Ovary (tissue), 3 donors: Measurements from ENCODE around the gene IL6.

Source experiments
- CTCF ChIP-seq, 3 donors: fragments of 450-650 bp in 2 of 3; fragments of 200-600 bp in 1 of 3; IDR thresholded peaks; one replicate each; pipeline versions ENCODE4 v1.5.1 to v1.8.0; 2016 to 2022; ENCODE audit warnings: antibody characterized with exemption in 3 of 3, mild to moderate bottlenecking in 1 of 3
- POLR2A ChIP-seq: fragments of 450-650 bp; IDR thresholded peaks from one replicate; pipeline ENCODE4 v1.6.1; 2017; ENCODE audit warnings: antibody characterized with exemption, mild to moderate bottlenecking, moderate library complexity
- donor health status: DM: no; HTN: no; CAD: no.

DNA sequence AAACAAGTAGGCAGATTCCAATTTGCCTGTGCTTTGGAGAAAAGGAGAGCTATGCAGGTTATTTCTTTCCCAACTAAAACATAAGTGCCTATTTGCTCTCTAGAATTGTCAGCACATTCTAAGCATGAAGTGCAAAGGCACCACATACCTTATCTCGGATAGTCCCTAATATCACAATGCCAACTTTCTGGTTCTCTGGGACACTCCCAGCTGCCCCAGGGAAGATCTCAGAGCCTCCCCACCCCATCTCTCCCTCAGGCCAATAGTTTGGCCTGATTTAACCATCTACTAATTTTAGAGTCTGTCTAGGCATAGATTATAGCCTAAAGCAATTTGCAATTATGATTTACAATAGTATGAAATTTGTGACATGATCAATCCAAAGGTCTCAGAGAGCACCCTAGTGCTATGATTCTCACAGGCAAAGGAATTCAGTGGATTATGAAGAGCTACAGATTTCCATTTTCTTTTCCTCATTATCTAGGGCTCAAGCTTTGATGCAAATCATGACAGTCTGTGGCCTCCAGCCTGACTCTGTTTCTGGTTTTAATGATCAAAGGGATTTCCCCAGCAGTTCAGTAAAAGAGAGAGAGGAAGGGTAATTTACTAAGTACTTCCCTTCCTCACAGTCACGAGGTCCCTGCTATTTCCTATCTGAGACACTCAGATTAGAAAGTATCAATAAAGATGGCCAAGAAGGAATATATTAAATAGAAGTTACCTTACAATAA is 29.0 kb upstream of the IL6 start:
- no peak for TF ChIP-seq CTCF (IDR thresholded peaks at IDR 0.05)
- no peak for TF ChIP-seq POLR2A
